GM19467 (cell line): ENCODE data around the gene ZNF22.

ENCODE experiments used
- ATAC-seq: cut with Tn5 transposase; IDR thresholded peaks from one replicate; pipeline ENCODE4 v1.9.1; 2021; ENCODE audit warnings: mild to moderate bottlenecking, moderate library complexity; ENCODE audit not compliant: unreplicated experiment

The ZNF22 gene

DNA sequence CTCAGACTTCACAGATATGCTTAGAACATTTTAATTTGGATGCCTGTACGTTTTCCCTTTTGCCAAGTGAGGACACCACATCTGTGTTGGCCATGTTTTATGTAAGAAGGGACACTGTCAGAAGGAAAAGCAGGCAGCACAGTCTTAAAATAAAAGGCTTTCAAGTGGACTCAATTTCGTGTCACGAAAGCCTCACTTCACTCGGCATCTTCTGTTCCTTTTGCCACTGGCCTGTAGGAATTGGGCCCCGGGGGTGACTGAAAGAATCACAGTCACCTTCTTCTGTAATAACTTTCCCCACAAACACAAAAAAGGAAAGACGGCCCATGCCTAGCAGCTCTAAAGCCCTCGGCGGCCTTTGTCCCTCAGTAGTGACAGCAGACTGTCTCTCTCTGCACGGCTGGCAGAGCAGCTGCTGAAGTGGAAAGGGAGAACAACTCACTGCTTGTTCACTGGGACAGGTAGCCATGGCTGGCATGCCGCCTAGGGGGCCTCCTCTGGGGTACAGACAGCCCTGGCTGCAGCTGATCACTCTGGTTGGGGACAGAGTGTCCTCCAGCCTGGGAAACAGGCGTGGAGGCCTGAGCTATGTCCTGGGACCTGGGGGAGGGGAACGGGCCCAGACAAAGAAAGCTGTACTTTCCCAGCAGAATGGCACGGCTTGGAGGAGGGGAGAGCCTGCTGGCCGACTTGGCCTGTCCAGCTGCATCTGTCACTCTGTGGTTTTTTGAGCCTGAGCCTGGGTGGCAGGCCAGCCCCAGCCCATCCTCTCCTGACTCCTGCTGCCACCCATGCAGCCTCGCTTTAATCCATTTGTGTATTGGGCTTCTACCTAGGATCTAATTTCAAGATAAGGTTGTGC lies 36.7 kb upstream of the ZNF22 start:
- no peak for ATAC-seq

DNA sequence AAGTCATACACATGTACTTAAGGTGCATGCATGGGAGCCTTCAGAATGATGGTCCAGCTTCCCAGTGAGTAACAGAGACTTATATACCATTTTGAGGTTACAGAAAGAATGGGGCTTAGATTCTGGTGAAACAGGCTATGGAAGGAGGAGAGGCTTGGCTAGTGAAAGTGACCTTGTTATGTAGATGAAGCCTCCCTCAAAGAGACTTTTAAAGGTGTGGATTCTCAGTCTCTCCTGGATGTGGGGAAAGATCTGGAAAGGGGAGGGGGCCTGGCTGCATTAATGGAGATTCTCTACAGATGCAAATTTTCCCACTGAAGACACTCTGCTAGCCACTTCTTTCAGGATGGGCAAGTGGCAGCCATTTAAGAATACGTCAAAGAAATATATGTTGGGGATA lies 35.6 kb upstream of the ZNF22 start:
- ATAC-seq, result no peak

DNA sequence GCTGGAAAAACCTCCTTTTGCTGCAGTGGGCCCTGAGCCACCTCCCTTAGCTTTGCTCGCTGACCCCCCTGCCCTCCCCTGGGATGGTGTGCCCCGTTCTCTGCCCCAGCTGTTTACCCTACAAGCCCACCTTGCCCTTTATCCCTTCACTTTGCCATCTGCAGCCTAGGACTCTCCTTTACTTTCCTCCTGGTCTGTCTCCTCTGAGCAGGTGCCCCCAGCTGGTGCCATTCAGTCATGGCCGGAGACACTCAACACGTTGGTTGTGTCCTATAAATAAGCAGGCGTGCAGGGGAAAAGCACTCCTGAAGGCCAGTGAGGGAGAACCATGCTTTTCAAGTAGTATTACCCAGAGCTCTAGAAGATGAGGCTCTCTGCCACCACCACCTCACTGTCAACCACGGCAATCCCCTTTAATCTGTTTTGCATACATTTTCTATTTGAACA lies 35.0 kb upstream of the ZNF22 start:
- ATAC-seq, result peak; percentile 28

DNA sequence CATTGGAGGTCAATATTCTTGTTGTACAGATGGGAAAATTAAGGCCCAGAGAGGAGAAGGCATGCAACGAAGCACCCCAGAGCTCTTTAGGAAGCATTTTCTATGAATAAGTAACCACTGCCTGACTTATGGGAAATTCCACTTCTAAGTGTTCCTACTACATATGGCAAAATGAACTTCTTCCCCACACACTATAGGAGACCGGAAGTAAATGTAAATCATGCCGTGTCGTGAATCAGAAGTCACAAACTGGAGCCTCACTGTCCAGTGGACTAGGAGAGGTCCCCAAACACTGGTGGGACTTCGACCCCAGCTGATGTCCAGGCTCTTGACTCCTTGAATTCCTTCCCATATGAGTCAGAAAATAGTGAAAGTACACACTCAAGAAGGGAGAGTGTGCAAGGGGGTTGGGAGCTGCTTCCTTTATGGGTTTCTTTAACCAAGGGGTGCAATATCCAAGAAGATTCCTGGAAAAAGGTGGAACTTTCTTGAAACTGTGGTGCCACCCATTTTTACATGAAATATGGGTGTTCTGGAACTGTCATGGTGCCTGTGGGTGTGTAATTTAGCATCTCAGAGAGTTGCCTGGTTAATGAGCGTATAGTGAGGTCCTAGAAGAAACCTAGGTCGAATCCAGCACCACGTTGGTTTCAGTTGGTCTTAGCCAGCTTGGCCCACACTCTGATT lies 34.5 kb upstream of the ZNF22 start:
- peak; percentile 31 for ATAC-seq

DNA sequence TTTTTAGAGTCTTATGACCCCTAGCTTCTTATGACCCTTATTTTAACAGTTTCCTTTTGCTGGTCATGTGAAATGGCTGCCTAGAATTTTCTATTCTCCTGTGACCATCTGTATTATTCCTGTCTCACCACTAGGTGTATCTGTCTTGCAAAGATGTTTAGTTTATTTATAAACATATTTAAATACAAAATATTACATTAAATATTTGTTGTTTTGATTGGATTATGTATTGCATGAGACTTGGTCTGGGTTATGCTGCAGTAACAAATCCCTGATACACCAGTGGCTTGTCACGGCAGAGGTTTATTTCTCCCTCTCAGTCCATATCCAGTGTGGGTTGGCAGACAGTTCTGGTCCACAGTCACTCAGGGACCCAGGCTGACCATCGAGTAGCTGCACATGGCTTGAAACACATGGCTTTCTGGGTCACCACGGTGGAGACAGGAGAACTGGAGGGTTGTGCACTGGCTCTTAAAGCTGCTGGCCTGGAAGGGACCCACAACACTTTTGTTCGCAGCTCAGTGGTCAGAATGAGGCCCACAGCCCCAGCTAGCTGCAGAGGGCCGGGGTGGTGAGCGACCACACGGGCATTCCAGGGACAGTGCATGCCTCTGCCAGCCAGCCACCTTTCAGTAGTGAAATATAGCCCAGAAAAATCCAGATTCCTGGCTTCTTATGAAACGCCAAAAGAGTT lies 33.8 kb upstream of the ZNF22 start:
- no peak for ATAC-seq

DNA sequence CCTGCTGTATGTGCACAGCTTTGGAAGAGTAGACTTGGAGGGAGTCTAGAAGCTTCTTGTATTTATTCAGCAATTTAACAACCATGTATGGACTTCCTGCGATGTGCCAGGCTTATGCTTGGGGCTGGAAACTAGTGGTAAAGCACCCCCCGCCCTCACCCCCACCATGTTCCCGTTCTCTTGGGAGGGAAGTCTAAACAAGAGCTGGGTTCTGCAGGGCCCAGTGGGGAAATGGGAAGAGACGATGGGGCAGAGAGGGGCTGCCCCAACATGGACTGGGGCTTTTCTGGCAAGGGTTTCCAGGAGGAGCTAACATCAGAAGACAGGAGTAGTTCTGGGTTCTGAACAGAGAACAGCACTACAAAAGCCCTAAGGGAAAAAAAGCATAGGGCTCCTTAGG lies 33.1 kb upstream of the ZNF22 start:
- no peak for ATAC-seq

DNA sequence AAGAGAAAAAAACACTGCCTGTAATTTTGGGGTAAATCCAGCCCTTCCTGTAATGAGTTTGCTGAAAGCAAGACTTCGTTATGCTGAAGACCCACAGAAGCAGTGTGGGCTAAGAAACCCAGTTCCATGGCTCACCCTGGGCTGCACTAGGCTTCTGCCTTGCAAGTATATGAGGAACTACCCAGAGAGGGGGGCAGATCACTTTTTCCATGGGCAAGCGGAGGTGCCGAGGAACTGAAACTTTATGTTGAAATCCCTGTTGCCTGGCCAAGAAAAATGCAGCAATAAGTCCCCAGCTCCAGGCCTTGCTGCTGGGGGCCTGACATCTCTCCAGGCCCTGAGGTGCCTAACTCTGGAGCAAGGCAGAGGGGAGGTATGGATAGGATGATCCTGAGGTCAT lies 32.6 kb upstream of the ZNF22 start:
- ATAC-seq, result no peak

DNA sequence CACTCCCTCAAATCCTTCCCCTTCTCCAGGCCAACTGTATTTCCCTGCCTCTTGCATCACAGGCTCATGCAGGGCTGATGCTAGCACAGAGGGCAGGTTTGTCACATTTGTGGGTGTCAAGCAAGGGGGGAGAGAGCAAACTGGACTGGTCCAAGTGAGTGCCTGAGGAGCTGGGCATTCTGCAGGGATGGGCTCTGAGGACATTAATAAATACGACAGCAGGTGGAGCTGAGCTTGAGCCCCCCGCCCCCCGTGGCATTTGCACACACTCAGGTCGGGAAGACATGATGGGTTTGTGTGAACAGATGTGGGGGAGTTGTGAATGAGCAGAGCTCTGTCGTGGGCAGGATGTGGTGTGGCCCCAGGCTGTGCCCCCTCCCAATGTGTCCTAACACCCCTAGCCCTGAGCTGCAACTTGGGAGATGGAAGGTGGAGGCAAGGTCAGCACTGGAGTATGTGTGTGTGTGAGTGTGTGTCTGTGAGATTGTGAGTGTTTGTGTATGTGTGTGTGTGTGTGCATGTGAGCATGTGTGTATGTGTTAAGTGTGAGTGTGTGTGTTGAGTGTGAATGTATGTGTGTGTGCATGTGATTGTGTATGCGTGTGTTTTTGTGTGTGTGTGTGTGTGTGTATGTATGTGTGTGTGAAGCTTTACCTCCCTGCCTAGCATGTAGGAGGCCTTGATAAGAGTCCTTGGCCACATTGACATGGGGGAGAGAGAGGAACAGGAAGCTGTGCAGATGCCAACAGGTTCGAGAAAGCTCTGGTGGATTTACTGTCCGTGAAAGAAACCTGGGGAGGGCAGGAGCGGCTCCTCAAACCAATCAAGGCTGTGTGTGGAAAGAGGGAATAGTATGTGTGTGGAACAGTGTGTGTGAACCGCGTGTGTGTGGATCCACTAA lies 32.0 kb upstream of the ZNF22 start:
- ATAC-seq, result no peak

DNA sequence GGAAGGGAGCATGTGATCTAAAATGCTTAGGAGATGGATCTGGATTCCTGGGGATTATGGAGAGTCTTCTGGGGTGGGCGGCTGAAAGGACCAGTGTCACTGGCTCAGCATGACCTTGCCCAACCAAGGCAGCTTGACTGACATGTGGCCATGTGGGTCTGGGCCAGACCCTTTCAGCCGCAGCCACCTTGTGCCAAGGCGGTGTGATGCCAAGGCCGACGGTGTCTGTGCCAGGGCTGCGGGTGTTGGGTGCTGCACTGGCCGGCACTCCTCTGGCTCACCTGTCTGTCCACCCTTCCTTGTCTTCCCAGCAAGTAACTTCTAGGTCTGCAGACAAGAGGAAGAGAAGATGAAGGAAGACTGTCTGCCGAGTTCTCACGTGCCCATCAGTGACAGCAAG lies 30.9 kb upstream of the ZNF22 start:
- no peak for ATAC-seq

DNA sequence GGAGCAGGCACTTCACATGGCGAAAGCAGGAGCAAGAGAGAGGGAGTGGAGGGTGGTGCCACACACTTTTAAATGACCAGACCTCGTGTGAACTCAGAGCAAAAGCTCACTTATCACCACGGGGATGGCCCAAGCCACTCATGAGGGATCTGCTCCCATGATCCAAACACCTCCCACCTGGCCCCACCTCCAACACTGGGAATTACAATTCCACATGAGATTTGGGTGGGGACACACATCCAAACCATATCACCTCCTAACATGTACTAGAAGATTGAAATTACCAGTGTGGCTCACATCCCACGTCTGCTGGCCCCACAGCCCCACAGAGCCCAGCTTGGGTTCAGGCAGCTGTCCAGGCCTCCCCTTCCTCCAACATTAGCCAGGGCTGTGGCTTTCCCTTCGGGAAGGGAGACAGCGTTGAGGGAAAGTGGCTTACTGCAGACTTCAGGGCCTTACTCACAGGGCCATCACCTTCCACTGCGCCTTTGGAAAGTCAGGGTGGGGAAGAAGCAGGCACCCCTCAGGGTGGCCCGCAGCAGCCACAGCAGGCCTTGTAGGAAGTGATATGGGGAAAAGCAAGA lies 29.8 kb upstream of the ZNF22 start:
- ATAC-seq, result no peak

DNA sequence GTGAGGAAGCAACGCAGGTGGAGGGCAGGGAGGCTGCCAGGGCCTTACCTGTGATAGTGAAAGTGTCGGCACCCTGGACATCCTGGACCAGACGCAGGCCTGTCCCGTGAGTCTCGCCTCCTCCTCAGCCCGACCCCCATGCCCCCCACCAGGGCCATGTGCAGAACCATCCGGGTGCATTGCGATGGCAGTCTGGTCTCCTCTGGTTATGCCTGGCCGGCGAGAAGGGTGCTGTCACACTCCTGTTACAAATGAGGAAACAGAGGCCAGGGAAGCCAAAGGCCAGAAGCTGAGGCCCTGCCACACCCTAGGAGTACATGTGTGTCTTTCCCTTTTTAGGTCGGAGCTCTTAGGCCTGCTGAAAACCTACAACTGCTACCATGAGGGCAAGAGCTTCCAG lies 29.3 kb upstream of the ZNF22 start:
- no peak for ATAC-seq

DNA sequence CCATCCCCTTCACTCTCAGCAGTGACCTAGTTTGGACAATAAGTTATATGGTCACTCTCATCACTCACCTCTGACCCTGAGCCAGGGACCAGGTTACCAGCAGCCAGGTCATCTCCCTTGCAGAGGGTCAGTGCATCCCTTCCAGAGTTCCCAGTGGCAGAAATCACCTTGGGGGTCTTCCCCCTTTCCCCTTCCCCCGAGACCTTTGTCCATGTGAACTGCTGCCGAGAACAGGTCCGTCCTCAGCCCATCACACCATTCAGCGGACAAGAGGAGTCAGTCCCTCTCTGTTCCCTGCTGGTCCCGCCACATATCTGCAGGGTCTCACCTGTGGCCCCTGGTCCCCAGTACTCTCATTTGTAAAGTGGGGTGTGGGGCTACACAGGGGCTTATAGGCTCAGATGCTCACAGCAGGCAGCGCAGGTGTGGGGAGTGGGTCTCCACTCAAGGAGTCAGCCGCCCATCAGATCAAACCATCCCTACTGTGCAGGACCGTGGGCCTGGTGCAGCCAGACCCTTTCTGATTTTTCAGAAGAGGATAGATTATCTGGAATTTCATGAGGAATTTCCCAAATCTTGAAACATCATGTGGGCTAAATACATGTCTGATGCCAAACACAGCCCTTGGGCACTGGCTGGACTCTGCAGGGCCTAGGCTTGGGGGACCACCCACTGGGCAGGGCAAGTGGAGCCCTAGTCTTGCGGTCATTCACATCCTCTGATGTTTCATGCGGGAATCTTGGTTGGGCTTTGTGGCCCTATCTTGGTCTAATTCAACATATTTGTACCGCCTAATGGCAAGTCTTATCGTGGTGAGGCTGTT lies 28.6 kb upstream of the ZNF22 start:
- no peak for ATAC-seq

DNA sequence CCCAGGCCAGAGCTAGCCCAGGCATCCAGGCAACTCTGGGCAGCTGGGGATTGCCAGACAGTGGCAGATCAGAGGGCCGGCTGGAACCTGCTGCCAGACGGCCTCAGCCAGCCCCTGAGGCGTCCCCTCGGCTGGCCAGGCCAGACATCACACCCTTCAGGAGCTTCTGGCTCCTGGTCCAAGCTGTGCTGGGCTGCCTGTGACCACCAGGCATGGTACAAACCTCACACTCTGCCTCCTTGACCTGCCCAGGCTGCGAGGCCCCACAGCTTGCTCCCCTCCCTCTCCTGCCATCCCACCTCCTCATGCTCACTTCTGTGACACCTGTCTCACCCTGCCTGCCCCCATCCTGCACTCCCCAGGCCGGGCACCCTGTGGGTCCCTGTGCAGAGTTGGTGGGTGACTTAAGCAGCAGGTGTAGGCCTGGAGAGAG lies 27.8 kb upstream of the ZNF22 start:
- ATAC-seq, result no peak

DNA sequence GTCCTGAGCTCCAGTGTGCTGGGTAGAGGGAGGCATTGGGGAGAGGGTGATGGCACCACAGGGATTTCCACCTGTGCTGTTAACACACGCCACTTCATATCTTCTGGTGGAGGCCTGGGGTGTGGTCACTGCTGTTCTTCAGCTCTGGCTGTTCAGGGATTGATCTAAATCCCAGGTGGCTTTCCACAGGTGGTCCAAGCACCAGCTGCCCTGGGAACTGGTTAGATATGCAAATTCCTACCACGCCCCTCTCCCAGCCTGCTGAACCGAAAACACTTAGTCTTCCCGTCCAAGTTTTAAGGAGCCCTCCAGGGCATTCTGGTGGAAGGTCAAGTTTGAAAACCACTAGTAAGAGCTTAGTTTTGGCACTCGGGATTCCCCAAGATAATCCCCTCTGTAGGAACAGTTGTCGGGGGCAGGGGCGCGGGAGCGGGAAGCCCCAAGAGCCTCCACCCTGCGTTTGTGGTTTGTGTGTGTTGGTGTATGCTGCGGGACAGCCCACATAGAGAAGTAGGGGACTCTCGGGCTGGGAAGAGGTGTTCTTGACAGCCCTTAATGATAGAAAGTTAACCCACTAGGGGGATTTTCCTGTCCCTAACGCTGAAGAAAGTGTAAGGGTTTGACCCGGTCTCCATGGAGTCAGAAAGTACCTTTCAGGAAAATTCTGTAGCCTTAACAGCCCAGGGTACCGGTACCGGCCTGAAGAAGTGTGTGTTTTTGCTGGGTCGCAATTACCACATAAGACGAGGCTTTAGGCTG lies 27.2 kb upstream of the ZNF22 start:
- ATAC-seq, result no peak

DNA sequence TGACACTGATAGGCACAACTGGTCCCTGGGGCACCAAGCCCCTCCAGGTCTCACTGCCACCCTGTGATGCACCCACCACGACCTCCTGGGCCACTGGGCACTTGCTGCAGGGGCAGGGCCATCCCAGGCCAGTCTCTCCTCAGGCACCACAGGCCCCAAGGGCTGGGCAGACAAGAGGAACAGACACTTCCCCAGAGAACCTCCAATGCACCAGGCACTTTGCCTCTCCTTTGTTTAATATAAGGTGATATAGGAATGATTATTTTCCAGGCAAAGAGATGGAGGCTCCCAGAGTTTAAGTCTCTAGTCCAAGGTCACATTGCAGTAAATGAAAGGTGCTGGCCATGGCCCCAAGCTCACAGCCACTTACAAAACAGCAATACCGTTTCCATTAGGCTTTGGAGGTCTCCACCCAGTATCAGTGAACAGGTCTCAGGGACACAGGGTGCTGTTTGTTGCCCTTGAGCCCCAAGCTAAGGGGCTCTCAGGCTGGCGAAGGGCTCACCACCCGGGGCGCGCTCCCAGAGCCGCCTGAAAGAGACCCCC lies 26.6 kb upstream of the ZNF22 start:
- ATAC-seq, result no peak

DNA sequence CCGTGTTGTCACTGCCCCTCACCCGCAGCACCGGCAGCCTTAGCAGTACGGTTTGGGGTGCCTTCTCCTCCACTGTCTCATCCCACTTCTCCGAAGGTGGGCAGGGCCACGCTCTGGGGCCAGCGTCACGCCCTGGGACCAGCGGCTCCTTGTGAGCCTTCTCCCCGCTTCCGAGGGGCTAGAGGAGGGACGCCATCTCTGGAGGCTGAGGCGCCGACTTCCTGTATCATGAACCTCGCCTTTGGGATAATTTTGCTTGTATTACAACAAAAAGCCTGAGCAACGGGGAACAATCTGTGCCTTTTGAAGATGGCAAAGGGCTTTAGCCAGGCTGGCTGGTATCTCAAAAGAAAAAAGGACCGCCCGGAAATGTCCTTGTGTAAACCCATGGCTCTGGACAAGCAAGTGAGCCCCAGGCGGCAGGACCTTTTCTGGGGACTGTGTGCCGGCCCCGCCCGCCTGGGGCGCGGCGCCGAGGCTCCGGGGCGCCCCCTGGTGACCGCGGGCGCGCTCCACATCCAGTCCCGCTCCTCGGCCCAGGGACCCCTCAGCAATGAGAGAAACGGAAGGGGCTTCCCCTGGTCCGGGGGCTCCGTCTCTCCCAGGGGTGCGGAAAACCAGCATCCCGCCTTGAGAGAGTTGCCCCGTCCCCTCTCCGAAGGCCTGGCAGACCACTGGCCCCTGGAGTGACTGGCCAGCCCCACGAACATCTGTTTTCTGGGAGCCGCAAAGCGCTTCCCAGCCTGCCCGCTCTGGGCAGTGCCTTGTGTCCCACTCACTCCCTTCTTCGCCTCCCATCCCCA lies 25.9 kb upstream of the ZNF22 start:
- ATAC-seq, result peak; percentile 80

DNA sequence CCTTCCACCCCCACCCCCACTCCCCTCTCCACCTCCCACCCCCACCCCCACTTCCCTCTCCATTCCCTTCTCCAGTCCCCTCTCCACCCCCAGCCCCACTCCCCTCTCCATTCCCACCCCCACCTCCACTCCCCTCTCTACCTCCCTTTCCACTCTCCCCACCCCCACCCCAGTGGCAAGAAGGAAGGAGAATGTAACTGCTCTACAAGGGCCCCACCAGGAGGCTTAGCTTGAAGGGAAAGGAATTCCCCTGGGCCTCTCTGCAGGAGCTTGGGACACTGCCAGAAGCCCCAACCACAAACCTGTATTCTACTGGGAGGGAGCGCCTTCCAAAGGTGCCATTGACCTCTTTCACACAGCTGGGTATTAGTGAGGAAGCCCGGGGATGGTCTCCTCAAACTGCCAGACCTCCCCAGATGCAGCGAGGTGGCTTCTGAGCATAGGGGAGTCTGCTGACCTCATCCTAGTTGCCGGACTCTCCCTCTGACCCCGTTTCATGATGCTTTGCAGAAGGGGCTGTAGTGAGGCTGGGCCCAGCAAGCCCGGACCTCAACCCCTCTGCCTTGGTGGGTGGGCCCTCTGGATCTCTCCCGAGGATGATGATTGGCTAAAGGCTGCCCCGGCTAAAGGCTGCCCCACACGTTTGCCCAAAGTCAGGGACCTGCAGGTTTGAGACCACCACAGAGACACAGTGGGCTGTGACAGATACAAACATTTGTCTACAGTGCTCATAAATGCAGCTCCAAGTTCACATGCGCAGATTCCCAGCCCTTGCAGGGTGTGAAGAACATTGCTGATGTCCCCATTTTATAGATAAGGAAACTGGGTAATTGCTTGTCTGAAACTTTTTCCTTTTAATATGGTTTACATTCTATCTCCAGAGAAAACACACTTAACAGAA lies 25.0 kb upstream of the ZNF22 start:
- ATAC-seq, result no peak
